OCI-LY3 (cell line): Measurements from ENCODE around the gene GTF3C5.

Experiments
- CTCF ChIP-seq: fragments of 200-600, 300-600 bp; sonication (generic); IDR thresholded peaks from 2 replicates; pipeline ENCODE4 v1.5.1; 2014; ENCODE audit warnings: antibody characterized with exemption, low read length, low read depth
- EZH2phosphoT487 ChIP-seq: fragments of 200-600 bp; shearing (Covaris generic); IDR thresholded peaks from 2 replicates; pipeline ENCODE4 v1.6.1; 2018; ENCODE audit warnings: antibody characterized with exemption, mixed run types, low read depth

DNA sequence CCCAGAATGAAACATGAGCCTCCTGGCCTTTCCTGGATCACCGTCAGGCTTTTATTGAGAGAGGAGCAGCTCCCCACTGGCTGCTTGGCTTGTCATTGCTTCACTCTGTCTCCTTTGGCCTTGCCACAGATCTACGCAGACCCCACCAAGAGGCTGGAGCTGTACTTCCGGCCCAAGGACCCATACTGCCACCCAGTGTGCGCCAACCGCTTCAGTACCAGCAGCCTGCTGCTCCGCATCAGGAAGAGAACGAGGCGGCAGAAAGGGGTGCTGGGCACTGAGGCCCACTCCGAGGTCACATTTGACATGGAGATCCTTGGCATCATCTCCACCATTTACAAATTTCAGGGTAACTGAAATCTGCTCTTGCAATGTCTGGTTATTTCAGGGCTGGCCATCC is 11.2 kb downstream of the GTF3C5 start:
- no peak for TF ChIP-seq CTCF
- TF ChIP-seq EZH2phosphoT487 = no peak
